Activated CD8-positive, alpha-beta memory T cell treated with anti-CD3 and anti-CD28 coated beads for 24 hours (primary cell): ENCODE data around the gene ANKRD60.

Experiments
- DNase-seq: peaks from one replicate; pipeline ENCODE4 v3.0.0-alpha.2; 2020

Gene ANKRD60, protein sequence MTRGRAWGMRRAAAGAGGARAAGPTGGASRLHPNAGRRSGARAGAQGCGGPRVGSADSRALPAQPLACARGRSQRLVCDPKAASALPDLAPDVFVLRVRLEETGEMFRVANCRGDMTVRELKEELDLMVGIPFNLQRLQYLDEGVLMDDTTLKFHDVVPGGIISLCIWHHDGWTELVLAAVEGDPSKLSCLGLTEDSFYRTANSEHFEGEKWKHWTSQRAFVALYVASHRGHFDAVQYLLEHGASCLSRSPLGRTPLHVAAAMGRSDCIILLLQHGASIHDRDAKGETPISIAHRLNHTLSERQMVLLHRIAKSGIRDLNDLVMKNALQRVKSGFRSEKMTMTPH

DNA sequence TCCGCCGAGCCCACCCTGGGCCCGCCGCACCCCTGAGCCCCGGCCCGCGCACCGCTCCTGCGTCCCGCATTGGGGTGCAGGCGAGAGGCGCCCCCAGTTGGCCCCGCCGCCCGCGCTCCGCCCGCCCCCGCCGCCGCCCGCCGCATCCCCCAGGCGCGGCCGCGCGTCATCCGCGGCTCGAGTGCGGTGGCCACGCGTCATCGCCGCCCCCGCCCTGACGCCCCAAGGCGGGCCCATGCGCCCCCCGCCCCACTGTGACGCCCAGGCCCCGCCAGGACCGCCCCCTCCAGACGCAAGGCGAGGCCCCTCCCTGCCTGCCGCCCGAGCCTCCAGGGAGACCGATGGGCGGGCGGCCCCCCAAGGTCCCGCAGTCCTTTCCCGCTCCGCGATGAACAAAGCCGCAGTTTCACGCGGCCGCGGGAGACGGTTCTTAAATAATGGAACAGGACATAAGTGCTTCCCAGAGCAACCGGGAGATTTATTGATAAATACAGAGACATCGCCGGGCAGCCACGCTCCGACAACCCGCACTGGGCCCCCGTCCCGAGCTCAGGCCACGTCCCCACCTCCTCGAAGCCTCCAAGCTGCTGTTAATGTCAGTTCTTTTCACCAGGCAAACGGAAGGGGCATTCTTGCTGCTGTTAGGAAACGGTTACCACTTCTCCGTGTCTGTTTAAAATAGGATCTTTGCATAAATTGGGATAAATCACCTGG lies at the start of gene ANKRD60:
Gene ANKRD60, minus strand, starts transcription at position 170 of the 714 bp plus-strand sequence. Its CDS starts 0 bp downstream, at position 170.
- peak; percentile 65 for DNase-seq

DNA sequence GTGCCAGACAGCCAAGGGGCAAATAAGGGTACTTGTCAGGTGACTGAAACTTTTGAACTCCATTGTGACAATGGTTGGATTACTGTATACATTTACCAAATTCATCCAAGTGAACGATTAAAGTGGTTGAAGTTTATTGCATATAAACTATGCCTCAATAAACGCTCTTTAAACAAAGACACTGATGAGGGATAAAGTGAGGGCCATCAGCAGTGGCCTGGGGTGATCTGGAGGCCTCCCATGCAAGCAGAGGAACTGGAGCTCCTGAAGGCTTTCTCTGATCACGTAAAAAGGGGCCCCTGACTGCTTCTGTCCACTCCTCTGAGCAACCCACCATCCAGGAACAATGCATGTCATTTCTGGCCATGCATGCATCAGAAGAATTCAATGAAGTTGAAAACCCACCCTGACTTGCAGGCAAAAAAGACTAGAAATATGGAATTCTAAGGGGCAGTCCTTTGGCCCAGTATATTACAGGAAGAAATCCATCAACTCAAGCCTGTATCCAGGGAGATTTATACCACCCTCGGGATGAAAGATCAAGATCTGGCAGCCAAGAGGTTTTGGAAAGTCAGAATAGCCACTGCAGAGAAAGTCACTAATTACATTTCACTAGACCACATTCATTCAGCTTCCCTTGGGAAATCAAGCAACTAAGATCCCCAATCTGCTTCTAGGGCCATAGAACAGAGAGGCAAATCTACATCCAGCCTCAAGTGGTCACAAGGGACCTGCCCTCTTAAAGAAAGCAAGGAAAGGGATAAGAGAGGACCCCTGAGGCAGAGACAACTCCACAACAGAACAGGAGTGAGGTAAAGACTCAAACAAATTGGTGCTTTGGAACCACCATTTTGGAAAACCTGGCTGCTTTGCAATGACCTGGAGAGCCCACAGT lies 49.4 kb upstream of the ANKRD60 start:
- DNase-seq = no peak

DNA sequence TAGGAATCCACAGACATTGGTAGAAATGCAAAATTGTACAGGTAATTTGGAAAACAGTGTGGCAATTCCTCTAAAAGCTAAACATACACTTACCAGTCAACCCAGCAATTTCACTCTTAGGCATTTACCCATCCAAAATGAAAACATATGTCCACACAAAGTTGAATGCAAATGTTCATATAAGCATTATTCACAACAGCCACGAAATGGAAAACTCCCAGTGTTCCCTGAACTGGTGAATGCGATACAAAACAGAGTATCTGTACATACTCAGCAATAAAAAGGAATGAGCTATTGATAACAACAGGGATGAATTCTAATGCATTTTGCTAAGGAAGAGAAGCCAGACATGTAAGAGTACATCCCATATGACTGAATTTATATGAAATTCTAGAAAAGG lies 48.7 kb upstream of the ANKRD60 start:
- no peak for DNase-seq

DNA sequence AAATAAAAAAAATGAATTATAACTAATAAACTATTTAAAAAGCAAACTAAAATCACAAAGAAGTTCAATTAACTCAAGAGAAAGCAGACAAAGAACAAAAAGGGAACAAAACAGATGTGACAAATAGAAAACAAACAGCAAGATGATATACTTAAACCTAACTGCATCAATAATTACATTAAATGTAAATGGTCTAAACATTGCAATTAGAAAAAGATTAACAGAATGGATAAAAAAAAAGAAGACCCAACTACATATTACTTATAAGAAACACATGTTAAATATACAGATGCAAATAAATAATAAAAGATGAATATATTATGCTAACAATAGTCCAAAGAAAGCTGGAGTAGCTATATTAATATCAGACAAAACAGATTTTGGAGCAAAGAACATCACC lies 45.9 kb upstream of the ANKRD60 start:
- DNase-seq = no peak

DNA sequence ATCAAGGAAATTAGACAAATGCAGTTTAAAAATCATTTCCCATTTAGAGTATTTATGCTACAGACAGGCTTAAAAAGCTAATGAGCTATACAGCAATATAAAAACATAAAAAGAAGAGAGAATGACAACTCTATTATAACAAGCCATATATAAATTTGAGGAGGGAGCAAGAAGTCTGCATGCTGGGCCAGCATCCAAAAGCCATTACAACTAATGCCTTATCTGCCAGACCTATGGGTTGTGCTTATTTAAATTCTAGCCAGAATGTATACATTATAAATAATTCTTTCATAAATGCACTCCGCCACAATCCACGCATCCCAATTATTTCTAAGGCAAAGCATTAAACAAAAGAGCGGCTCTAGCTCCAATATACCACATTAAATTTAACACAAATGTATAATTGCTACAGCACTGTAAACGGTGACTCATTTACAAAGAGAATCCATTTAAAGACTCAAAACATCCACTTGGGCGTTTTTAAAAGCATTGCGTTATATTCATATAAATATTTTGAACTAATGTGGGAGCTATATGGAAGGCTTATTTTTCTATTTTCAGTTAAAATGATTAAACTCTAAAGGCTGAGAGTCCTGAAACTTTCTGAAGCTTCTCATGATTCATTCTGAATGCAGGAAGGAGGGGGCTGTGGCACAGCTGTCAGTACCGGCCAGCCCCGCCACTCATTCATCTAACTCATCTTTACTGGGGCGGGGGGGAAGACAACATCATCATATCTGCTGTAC lies 43.3 kb upstream of the ANKRD60 start:
- DNase-seq = no peak

DNA sequence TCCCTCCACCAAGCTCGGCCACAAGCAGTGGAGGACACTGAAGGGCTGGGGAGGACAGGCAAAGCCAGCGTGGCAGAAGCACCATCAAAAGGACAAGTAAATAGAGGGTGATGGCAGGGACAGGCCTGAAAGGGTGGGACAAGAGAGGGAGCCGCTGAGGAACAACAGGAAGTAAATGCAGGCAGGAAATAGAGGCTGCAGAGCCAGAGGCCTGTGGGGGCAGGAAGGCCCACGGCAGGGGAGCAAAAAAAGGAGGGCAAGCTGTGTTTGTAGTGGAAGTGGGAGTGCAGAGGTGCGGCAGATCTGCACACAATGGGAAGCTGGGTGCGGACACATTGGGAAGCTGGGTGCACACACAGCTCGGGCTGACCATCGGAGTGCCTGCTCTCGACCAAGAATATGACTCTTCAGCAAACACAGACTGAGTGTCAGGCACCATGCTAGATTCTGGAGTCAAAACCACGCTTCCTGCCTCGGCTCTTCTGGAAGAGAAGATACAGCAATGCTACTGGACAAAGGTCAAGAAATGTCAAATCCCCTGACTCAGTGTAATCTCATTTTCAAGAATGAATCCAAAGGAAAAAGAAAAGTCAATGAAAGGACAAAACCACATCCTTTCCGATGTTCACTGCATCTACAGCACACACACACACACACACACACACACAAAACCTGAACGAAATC lies 40.6 kb upstream of the ANKRD60 start:
- no peak for DNase-seq

DNA sequence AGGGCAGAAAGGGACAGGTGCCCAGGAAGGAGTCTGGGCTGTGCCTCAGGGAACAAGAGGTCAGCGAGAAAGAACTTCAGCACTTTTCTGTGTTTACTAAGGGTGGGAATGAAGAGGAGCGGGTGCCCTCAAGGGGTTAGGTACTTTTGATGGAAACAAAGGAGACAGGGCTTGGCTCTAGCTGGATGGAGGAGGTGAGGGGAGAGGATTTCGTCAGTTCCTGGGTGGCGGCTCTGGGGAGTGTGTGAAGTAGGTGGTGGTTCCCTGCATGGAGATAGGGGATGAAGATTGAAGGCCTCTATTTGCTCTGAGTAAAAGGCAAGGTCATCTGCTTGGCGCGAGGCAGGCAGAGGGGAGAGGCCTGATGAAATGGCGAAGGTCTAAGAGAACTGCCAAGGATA lies 40.0 kb upstream of the ANKRD60 start:
- DNase-seq = no peak

DNA sequence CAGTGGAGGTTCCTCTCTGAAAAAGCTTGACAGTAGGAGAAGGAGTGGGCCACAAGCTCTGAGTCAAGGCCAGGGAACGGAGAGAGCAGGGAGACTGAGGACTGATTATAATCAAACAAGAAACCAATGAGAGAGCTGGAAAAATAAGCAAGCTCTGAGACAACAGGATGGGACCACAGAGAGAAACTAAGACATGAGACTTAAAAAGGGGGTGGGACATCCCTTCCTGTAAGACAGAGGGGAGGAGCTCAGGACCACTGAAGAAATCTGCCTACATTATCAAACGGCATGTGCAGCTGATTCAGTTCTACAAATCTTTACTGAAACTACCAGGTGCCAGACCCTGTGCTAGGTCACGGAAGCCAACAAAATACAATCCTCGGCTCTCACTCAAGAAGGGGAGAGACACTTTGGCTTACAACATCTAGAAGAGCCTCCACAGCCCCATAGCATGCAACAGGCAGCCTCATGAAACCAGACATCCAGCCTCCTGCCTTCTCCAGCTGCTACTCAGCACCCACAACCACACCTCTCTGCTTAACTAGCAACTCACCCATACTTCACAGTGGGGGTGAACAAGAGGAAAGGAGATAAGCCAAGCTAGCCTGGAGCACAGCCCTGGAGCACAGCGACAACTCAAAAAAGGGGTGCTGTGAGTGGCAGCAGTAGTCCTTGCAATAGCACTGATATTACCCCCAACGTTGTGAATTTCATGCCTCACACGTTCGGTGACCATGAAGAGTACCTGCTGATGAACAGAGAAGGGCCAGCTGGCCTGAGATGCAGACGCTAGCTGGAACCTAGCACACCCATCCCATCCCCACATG lies 39.1 kb upstream of the ANKRD60 start:
- no peak for DNase-seq

DNA sequence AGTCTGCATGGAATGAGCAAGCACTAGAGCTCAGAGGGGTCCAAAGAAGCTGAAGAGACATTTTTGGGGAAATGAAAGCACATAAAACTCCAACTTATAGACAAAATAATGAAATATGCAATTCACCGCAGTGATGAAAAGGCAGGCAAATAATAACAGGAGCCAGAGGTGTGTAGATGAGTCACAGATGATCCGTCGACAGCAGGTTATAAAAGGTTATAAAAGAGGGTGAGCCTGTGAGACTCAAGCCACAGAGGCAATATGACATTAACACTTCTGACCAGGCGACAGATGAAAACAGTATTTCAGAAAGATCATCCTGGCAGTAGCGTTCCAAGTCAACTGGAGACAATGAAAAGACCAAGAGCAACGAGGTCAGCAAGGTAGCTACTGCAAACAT lies 35.8 kb upstream of the ANKRD60 start:
- no peak for DNase-seq

DNA sequence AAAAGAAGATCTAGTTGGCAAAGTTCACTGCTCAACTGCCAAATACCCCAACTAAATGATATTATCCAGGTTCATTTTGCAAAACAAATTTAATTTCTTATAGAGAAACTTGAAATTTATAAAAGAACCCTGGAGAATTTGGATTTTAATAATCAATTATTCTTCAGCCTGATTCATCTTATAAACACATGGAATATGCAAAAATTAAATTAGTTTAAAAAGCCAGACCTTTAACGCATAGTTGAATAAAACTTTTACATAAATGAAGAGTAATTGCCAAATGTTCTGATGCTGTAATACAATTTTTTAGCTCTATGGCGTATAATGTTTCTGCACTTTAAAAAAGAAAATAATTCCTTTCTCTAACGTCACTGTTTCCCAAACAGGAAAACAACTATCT lies 33.2 kb upstream of the ANKRD60 start:
- DNase-seq = no peak

DNA sequence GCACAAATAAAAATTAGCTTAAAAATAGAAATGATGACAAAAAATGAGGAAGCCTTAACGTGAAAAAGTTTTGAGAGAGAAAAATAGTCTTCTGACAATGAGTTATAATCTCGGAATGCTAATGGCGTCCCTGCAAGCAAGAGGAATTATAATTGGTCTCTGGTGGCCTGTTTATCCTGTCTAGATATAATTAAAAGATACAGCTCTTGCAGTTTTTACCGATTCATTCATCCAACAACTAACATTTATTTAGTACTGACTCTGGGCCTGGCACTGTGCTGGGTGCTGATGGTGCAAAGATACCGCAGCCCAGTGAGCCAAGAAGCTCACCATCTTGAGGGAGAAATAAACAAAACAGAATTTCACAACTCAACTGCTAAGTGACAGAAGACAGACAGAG lies 31.6 kb upstream of the ANKRD60 start:
- no peak for DNase-seq

DNA sequence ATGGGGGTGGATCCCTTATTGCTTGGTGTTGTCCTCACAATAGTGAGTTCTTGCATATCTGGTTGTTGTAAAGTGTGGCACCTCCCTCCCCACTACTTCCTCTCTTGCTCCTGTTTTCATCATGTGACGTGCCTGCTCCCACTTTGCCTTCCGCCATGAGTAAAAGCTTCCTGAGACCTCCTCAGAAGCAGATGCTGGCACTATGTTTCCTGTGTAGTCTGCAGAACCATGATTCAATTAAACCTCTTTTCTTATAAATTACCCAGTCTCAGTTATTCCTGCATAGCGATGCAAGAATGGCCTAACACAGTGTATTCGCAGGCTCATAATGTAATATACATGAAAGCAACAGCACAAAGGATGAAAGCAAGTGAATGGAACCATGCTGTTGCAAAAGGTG lies 28.4 kb upstream of the ANKRD60 start:
- DNase-seq = no peak

DNA sequence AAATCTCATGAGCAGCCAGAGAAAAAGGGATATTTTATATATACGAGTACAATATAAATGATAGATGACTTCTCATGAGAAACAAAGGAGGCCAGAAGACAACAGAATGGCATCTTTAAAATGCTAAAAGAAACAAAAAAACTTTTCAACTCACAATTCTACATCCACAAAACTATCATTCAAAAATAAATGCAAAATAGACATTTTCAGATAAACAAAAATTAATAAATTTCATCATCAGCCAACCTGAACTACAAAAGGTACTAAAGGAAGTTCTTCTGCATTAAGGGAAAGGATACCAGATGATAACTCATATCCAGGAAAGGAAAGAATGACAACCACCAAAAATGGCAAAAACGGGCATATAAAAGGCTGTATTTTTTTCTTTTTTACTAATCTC lies 27.9 kb upstream of the ANKRD60 start:
- DNase-seq = no peak

DNA sequence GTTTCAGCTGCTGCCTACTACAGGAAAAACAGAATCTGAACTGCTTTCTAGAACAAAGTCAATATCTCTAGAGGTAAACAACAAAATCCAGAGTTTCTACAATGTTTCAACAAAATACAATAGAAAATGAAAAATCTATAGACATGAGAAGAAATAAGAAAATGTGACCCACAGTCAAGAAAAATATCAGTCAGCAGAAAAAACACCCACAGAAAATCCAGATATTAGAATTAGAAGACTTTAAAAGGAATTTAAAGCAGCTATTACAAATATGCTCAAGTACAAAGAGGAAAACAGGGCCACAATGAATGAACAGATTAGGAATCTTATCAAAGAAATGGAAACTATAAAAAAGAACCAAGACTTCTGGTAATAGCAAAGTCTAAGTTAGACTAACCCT lies 26.4 kb upstream of the ANKRD60 start:
- no peak for DNase-seq

DNA sequence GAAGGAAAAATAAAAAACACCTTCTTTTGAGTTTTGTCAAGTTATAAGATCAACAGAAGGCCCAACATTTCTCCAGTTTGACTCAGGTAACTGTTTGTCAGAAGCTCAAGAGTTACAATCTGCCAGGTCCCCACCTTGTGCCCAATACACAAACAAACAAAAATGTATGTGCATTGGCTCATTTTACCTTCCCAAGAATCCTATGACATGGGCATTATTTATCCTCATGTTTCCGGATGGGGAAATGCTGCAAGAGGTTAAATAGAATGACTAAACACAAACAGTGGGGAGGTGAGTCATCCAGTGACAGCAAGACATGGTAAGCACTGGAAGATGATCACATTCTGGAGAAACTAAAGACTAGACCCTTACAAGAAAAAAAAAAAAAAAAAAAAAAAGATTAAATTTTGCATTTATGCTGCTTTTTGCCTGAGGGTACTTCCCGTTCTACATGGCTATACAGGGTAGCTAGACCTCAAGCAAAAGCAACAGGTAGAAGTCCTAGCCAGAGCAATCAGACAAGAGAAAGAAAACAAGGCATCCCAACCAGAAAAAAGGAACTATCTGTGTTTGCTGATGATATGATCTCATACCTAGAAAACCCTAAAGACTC lies 23.6 kb upstream of the ANKRD60 start:
- DNase-seq = no peak

DNA sequence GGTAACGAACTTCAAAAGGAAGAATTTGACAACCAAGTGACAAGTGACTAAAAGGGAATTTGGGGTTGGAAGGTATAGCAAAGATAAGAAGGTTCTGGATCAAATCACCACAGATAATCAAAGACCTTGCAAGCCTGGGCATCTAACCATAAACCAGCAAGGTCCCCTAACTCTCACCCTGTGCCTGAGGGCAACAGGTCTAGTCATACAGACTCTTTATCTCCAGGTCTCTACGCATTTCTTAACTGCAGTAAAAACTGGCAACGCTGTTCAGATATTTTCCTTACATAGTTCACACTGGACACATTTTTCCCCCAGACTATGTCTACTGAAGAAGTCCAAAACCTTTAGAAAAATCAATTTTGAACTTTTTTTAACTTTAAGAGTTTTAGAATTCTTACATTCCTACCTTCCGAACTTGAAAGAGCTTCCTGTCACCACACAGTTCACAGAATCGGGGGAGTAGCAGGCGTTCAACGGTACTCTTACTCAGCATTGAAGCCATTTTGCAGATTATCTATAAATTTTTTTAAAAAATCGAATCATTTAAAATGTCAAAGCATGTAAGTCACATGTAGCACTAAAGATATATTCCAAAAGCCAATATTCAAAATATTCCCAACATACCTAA lies 23.0 kb upstream of the ANKRD60 start:
- DNase-seq = no peak

DNA sequence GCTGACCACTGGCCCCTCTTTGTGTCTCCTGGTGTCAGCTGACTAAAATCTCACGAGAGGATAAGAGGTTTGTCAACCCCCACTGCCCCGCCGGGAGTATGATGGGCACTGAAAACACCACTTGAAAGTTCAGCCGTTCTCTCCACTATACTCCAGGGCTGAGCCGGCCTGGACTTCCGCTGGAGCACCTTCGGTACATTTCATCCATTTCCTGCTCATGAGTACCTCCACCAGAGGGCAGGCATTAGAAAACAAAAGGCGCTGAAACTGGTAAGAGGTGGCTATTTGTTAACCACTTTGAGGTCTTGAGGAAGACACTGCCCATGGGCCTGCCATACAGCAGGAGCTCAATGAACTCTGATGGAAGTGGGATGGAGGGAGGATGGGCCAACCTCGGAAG lies 17.9 kb upstream of the ANKRD60 start:
- DNase-seq = no peak

DNA sequence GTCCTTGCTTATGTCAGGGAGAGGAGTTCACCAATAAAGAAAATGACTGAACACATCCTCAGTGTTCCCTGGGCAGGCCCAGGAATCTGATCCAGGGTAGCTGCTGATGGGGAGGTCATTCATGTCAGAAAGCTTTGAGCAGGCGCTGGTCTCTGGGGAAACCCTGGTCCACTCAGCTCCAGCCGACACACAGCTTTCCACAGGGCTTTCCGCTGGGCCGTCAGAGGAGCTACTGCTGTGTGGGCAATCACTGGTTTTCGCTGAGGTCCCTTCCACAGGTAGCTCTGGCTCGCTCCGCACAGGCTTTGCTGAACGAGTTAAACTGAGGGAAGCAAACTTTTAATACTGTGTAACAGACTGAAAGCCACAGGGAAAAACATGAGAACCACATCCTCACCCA lies 17.5 kb upstream of the ANKRD60 start:
- no peak for DNase-seq

DNA sequence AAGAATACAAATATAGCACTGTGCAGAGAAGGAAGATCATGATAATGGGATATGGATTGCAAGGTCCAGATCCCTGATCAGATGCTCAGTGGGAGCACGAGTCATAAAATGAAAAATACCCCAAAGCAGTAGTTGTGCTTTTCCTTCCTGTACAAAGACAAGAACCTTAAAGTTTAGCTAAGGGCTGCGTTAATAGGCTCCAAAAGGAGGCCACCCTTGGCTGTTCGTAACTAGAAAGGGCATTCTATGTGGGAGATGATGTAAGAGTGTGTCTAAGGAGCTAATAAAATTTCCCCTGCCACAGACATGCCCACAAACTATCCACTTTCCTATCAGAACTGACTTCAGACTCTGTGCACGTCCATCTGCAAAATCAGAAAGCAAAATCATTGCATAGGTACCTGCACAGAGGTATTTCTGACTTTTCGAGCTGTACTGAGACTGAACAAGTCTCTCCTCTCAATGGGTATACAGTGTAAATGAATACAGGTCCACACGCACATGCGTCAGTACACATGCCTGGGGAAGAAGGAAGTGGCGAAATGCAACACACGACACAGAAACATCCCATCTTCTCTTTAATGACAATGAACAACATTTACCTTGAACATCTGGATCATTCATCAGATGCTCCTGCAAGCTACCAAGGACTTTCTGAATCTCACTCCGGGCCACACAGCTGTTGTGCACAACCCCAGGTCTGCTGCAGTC lies 16.9 kb upstream of the ANKRD60 start:
- DNase-seq = no peak
